NCI-H187 (cell line): Measurements from ENCODE around the gene TBC1D22A.
"Not testable (repeated sequence)": the region's sequence is repeated elsewhere in the genome, so short reads cannot be mapped to it uniquely, and the experiment has no call there.

Source experiments
- DNase-seq, 2 experiments: peaks; one replicate each; lab custom pipeline; 2025; lab: John Stamatoyannopoulos, UW

The TBC1D22A gene

DNA sequence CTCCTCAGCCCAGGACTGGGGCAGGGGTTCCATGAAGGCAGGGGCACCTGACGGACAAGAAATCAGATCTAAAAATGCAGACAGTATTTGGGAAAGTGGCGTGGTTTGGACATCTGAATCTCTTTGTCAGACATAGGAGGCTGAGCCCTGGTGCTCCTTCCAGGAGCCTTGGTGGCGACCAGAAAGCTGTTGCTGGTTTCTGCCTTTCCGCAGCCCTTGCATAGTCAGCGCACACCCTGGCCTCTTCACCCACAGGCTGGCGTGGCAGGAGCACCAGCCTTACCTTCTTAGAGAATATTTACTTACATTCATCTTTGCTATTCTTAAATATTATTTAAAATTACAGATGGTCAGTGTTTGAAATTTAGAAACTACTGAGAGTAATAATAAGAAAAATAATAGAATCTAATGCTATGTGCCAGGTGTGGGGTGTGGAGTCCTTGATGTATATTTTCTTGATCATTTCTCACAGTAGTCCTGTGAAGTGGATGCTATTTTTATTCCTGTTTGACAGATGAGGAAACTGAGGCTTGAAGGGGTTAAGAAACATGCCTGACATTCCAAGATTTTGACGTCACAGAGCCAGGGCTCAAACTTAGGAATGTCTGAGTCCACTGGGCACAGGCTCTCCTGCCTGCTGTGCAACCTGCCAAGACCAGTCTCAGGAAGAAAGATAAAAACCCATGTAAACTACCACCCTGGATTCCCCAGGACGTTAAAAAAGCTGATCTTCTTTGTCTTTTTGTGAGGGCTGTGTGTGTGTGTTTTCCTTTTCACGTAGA lies 51.6 kb downstream of the TBC1D22A start:
- DNase-seq: no peak

DNA sequence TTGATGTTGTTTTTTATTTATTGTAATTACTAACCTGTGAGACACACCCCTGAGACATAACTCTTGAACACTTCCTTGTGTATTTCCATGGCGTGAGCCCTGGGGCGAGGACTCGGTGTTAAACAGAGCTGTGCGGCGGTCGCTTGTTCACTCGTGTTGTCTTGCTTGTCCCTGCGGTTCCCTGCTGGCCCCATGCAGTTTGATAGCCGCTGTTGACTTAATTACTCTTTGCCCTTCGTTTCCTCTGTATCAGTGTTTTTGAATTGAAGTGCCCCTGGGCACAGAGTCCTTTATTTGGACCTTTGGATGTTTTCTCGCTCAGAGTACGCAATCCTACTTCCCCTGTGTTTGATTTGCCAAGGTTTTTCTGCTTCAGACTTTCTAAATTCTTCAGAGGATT lies 52.7 kb downstream of the TBC1D22A start:
- DNase-seq: no peak

DNA sequence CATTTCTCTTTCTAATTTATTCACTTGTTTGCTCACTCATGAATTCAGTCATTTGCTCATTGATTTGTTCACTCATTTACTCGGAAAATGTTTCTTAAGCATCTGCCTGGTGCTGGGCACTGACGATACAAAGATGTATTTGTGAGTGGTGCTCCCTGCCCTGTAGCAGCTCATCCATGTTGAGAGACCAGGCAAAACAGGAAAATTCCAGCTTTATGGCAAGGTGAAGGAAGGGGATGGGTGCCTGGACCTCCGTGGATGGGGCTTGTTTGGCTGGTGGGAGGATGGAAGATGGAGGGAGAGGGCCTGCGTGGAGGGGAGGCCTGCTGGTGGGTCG lies 53.1 kb downstream of the TBC1D22A start:
- DNase-seq: no peak

DNA sequence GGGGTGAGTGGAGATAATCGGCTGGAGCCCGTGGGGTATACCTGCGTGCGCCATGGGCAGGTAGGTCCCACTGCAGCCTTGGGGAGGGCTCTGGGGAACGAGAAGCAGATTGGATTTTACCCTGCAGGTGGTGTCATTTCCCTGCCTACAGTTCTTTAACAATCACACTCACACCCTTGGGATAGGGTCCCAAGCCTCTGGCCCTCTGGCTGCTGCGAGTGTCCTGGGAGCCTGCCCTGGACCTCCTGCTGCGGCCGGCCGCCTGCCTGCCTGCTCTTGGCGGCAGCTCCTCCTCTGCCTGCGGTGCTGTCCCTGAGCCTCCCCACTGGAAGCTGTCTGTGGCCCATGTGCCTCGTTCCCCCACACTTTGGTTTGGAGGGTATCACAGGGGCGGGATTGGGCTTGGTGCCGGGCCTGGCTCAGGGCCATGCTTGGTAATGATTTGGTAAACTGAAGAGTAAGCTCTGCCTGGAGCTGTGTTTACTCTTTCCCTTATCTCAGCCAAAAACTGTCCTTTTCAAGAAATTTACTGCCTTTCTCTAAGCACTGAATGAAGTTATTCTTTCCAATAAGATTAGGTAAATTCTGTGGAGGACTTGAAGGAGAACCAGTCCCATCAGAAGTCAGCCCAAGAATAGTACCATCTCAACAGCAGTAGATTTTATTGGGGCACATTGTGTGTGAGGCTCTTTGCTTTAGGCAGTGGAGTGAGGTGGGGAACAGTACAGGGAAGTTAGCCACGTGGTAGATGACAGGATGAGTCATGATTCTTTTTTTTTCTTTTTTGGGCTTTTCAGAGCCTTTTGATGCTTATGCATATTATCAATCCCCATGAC lies 53.7 kb downstream of the TBC1D22A start:
- no peak for DNase-seq

DNA sequence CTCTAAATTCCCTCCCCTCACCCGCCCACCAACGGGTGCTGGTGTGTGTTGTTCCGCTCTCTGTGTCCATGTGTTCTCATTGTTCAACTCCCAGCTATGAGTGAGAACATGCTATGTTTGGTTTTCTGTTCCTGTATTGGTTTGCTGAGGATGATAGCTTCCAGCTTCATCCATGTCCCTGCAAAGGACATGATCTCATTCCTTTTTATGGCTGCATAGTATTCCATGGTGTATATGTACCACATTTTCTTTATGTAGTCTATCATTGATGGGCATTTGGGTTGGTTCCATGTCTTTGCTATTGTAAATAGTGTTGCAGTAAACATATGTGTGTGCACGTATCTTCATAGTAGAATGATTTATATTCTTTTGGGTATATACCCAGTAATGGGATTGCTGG lies 54.9 kb downstream of the TBC1D22A start:
- not testable (repeated sequence) for DNase-seq

DNA sequence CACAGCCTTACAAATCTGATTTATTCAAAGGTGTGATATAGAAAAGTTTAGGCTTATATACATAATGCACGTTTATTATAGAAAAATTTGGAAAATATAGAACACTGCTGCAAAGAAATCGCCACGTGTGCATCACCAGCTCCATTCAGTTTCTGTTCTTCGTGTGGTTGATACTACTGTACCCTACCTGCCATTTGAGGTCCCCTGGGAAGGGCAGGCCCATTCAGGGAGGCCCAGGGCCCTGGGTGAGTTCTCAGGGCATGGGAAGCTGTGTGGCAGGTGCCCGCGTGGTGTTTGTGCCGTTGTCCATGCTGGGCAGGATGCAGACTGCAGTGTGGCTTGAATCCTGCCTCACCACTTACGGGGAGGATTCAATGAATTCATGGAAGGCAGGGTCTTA lies 60.8 kb downstream of the TBC1D22A start:
- no peak for DNase-seq

DNA sequence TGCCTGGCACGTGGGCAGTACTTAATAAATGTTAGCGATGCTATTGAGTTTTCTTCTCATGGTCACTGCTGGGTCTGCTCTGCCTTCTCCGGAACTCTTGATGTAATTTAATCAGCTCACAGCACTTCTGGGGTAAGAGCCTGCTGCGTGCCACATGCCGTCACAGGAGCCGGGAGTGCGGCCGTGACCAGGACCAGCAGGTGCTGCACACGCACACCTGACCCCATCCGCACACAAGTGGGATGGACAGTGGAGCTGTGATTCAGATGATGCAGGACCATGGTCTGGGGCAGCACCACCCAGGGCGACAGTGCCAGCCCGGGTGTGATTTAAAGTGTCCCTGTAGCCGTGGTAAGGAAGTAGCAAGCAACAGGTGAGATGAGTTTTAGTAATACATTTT lies 61.2 kb downstream of the TBC1D22A start:
- no peak for DNase-seq

DNA sequence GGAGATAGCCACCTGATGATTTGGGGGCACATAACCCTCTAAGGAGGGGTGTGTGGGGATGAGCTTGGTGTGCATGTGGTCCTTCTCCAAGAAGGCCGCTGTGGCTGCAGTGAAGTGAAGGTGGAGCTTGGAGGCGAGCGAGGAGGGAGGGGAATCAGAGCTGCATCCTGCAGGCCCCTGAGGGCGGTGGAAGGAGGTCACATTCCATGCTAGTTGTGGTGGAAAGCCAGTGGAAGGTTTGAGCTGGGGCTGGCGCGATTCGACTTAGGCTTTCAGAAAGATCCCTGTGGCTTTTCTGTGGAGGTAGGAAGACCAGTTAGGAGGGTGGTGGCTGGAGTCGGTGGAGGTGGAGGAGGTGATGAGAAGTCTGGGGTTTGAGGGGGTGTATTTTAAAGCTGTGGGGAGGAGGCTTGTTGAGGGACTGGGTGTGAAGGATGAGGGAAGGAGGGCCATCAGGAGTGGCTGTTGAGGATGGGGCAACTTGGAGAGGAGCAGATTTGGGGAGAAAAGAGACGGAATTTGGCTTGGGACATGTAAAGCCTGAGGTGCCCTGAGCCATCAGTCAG lies 62.0 kb downstream of the TBC1D22A start:
- no peak for DNase-seq

DNA sequence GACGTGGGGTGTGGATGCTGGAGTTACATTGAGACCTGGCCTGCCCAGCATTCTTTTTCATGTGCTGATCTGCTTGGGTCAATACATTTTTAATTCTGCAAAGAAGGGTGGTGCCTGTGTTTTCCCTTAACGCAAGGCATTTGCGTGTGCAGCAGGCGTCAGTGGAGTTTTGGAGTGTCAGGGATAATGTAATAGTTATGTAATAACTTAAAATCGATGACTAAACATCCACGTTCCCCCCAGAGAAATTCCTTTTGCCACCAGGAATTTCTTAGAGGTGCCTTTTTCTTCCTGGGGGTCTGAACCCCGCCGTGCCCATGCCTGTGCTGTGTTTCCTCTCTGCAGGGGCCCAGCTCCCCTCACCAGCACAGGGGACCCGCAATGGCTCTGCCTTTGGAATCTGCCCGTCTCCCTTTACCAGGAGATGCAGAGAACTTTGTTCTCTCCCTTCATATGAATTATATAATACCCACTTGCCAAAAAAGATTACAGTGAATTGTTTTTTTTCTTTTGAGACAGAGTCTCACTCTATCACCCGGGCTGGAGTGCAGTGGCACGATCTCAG lies 62.6 kb downstream of the TBC1D22A start:
- no peak for DNase-seq

DNA sequence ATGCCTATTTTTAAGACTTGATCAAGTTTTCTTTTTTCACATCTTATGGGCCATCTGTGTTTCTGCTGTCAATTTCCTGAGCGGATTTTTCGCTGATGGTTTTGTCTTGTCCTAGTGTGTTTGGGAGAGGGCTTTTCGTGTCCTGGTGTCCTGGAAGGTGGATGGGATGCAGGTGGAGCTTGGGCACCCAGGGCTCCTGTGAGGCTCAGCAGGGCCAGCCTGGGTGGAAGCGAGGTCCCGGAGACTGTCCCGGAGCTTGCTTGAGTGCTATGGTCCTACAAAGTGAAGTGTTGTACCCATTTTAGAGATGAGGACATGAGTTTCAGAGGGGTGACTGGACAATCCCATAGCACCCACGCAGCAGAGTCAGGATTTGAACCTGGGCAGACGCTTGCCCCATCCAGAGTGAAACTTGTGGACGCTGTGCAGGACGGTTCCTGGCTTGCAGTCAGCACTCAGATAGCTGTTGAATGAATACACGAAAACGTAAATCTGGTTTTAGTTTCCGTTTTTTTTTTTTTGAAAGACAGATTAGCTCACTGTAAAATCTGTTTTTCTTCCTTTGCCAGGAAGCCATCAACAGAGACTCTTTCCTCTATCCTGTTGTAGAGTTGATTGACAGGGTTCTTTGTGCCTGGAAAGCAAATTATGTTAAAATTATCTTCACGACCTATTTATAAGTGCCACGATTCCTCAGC lies 64.1 kb downstream of the TBC1D22A start:
- no peak for DNase-seq

DNA sequence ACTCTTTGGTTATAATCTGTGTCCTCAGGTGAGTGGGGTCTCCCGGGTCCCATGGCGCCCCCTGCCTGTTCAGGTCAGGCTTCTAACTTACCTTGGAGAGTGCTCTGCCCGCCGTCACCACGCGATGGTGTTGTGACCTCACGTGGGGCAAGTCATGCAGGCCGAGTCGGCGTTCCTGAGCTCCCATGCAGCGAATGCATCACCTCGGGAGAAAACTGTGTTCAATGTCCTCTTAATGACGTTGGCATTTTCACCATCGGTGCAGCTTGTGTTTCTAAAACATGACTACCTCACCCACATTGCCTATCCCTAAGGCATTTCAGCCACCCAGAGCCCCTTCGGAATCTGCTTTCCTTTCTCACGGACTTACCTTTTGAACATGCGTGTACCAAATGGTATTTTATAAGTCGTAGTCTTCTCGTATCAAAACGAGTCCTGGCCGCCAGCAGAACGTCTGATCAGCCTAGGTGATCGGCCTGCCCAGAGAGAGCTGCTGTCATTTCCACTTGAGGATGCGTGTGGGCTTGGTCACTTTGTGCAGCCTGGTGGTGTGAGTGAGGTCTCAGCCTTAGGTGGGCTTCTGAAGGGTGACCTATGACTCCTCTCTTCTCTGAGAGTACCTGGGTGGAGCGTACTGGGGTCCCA lies 64.8 kb downstream of the TBC1D22A start:
- no peak for DNase-seq

DNA sequence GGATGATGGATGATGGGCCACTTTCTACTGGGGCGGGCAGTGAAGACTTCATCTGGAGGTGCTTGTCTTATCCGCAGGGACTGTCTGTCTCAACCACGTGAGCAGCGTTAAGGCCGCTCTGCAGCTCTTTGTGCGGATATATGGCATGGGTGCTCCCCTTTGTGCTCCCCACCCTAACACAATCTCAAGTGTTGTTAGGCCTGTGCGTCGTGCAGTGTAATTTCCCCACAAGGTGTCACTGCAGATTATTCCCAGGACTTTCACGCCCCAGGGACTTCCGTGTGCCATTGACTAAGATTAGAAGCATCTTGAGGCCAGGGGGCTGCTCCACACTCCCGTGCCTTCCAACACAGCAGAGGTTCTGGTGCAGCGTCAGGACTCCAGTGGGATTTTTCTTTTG lies 65.3 kb downstream of the TBC1D22A start:
- DNase-seq: no peak

DNA sequence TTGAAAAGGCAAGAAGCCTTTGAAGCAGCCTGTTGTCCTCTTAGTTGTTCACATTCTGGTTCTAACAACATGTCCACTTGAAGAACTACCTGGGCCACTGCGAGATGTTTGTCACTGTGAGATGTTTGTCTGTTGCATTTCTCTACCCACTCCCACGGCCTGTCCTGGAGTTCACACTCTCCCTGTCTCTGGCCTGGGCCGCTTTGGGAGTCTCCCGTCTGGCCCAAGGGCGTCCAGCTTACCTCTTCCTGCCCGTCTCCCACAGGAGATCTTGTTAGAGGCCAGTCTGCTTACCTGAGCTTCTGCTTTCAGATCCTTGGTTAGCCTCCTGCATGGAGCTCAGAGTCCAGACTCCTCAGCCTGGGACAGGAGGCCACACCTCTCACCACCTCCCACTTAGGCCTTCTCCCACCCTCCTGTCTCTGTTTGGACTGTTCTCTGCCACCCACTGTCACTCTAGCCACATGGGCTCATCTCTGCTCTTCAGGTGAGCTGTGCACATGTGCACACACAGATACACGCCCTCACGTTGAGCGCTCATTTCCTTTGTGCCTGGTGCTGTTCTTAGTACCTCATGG lies 66.0 kb downstream of the TBC1D22A start:
- DNase-seq: no peak

DNA sequence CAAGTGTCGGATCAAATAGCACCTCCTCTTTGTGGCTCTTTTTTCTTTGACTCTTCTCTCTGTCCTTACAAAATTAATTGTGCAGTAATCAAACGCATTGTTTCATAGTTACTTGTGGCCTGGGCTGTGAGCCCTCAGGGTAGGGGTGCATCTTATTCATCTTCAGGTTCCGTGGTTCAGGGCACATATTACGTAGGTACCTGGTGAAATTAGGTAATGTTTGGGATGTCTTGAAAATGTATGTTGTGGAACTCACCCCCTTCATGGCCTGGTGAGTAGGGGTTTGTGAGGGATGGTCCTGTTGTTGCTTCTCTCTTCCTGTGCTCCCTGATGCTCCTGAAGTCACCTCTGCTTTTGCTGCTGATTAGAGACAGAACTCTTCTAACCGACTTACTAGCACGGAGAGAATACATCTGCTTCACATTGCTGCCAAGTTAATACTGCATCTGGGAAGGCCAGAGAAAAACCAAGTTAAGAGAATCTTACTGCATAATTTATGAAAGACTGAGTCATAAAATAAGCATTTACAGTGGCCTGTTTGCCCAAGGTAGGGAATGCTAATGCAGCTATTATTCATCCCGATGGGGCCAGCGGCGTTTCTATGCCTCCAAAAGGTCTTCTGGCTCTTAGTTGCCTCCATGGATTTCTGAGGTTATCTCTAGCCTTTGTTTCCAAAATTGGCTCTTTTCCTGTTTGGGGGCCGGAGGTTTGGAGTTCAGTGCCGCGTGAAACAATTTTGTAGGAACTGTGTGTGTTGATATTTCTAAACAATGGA lies 66.9 kb downstream of the TBC1D22A start:
- no peak for DNase-seq

DNA sequence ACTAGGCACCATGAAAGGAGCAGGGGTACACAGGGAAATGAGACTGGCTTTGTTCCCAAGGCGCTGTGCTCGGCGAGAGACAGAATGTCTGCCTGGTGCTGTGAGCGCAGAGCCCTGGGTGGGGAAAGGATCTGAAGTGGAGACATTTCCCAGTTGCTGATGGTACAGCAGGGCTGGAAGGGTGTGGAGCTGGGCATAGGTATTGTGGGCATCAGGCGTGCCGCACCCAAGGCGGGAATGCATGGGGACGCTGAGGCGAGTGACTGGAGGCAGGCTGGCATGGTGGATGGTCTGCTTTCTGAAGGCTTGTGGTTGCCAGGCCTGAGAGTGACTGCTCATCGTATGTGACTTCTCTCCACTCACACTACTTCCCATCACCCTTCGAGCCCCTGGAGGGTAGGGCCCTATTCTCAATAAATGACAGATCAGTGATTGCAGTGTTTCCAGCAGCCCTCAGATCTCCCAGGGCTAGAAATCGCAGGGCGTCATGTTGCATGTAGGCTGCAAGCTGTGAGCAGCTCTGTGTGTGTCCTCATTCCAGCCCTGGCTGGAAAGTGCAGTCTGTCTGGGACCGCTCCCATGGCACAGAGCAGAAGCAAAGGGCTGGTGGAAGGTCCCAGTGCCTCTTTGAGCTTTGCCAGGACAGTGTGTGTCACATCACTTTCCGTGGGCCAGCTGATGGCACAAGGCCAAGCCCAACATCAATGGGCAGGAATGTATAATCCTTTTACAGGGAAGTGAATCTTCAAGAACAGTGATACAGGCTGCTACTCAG lies 67.7 kb downstream of the TBC1D22A start:
- DNase-seq: no peak

DNA sequence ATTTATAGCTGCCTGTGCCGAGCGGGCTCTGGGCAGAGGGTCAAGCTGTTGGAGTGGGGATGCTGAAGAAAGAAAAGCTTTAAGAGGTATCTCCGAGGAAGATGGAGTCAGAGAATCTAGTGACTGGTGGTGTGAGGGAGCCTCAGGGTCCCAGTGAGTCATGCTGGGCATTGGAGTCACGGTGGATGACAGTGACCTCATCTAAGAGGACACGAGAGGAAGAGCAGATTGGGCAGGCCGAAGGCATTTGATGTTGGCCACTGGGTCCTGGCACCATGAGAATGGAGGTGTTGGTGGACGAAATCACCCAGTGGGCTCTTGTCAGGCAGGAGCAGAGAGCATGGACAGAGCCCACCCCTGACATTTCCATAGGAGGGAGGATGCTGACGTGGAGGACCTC lies 68.4 kb downstream of the TBC1D22A start:
- DNase-seq: no peak

DNA sequence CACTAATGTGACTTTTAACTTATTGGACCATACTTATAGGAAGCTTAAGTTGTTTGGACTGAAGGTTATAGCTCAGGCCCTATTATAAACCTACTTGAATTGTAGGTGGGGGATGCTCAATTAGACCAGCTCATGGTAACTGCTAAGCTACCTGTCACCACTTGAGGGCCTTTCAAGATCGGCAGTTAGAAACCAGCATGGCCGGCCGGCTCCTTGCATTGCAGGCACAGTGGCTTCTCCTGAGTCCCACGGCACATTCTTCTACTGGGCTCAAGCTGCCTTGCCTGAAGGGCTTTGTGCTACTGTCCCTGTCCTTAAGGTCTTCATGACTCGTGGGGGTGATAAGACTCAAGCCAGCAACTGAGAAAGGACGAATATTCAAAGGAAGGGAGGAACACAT lies 70.8 kb downstream of the TBC1D22A start:
- no peak for DNase-seq

DNA sequence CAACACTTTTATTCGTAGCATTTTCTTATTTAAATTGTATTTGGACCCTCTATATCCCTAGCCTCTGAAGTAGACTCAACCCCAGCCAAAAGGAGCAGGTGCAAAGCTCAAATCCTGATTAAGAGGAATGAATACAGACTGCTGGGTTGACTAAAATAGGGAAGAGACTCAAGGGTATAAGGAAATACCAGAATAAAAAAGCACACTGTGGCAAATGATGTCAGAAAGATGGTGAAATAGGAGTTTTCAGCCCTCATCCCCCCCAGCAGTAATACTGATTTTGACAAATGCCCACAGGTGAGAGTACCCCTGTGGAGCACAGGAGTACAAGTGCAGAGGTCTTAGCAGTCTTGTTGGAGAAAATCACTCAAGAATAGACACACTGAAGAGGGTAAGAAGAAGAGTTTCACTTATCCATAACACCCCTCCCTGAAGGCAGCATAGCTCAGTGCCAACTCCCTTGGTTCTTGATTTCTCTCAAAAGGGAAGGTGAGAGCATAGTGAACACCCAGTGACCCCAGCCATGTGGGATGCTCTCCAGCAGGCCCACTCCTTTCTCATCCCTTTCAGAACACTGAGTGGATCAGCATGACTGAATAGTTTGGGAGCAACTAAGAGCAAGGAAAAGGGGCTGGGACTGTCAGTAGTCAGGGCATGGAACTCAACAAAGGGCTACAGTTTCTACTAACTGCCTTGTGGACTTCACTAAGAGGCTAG lies 71.7 kb downstream of the TBC1D22A start:
- no peak for DNase-seq

DNA sequence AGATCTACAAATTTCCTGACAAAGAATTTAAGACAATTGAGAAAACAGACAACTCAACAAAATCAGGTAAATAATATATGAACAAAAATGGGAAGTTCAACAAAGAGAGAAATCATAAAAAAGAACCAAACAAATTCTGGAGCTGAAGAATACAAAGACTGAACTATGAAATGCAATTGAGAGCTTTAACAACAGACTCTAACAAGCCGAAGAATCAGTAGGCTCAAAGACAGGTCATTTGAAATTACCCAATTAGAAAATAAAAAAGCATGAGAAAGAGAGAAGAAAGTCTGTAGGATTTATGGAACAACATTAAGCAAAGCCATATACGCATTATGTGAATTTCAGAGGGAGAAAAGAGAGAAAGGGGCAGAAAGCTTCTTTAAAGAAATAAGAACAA lies 72.8 kb downstream of the TBC1D22A start:
- DNase-seq: no peak
